Measurements from ENCODE around the gene TRAPPC2B. TPM values are rescaled to one million over a fixed set of nuclear protein-coding genes. Genes with fewer than 3 reads are reported as not detected.
A peak's percentile ranks its signal among the peaks of the same experiment; 100 is the strongest.

TRAPPC2B gene
- total and polyA plus RNA-seq, 2 donors (not counting 1 experiment from before 2014, with no cell fraction given) = 13.4 to 14.0 TPM

DNA sequence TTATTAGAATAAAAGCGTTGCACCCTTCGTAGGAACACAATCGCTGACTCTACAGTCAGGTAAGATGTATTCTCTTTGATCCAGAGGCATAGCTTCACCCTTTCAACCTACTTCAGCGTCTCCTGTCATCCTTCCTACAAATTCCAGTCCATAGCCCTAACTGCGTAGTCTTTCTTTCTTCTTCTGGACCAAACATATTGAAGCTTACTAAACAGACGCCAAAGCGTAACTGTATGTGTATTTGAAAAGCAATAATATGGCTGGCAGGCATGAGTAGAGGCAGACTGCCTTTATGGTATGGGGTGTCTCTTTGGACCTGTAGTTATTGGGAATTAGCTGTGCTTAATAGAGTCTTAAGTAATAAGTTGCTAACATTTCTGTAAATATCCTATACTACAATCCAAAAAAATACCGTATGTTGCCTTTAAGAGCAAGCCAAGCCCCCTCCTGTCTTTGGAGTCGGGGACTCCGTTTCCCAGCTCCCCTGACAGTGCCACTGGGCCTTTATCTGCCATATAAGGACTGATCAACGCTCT lies 25.9 kb downstream of the TRAPPC2B start:
- peak overlapping the region; percentile 60 for H3K4me2 ChIP-seq (ENCODE audit: extremely low read depth, insufficient read depth, low read length)
- H3K9ac ChIP-seq (ENCODE audit: insufficient read depth, low read length) = no peak overlapping the region
- no peaks in the 10 kb centered on the region for H4K20me1 ChIP-seq (ENCODE audit: control insufficient read depth, extremely low read depth, insufficient read depth, low read length)
- H3K27me3 ChIP-seq (ENCODE audit: control insufficient read depth, insufficient read depth, low read length) = no peaks in the 10 kb centered on the region
- H3K4me1 ChIP-seq (ENCODE audit: control insufficient read depth, extremely low read depth, insufficient read depth, low read length) = no peaks in the 10 kb centered on the region
- peak overlapping the region; percentile 40 for H3K27ac ChIP-seq (ENCODE audit: insufficient read depth, low read length)
- peak overlapping the region; percentile 8 to 93 (median 50) for H3K4me3 ChIP-seq (replicated peaks in 1 of 4; ENCODE audit: control extremely low read depth in 1 of 4, insufficient read depth in 1 of 4, low read depth in 3 of 4, low read length in 4 of 4)
- DNase-seq (ENCODE audit: low read depth in 2 of 2) = no peak
- peaks cover 37% of the 10 kb centered on the region for H3K79me2 ChIP-seq (ENCODE audit: control insufficient read depth, insufficient read depth, low read length)
- H2AFZ ChIP-seq (ENCODE audit: low read length) = peak overlapping the region; percentile 97
- H3K9me3 ChIP-seq (ENCODE audit: control insufficient read depth, insufficient read depth, low read depth, low read length) = no peaks in the 10 kb centered on the region
- TF ChIP-seq EZH2 (IDR thresholded peaks at IDR 0.05; ENCODE audit: low read length, missing control alignments) = no peak
- no peak for TF ChIP-seq CTCF (conservative IDR thresholded peaks at IDR 0.05 in 1 of 2, IDR thresholded peaks at IDR 0.05 in 1 of 2; ENCODE audit: low read depth in 1 of 2, low read length in 2 of 2)
- peaks cover 5% of the 10 kb centered on the region for H3K36me3 ChIP-seq (ENCODE audit: control insufficient read depth, insufficient read depth, low read length)

- peak within 1 kb of the TSS; percentile 69 for H3K4me2 ChIP-seq (ENCODE audit: extremely low read depth, insufficient read depth, low read length)
- peak; percentile 99 to 100 for DNase-seq (ENCODE audit: low read depth in 2 of 2)
- H3K4me1 ChIP-seq (ENCODE audit: control insufficient read depth, extremely low read depth, insufficient read depth, low read length) = no peaks in the 10 kb centered on the region
- H3K27me3 ChIP-seq (ENCODE audit: control insufficient read depth, insufficient read depth, low read length) = no peaks in the 10 kb centered on the region
- H4K20me1 ChIP-seq (ENCODE audit: control insufficient read depth, extremely low read depth, insufficient read depth, low read length) = no peaks in the 10 kb centered on the region
- H3K36me3 ChIP-seq (ENCODE audit: control insufficient read depth, insufficient read depth, low read length) = peaks cover 5% of the 10 kb centered on the region
- TF ChIP-seq CTCF (conservative IDR thresholded peaks at IDR 0.05 in 1 of 2, IDR thresholded peaks at IDR 0.05 in 1 of 2; ENCODE audit: low read depth in 1 of 2, low read length in 2 of 2) (peak; percentile 15 to 23), EZH2 (IDR thresholded peaks at IDR 0.05; ENCODE audit: low read length, missing control alignments) (no peak)
- H3K9ac ChIP-seq (ENCODE audit: insufficient read depth, low read length) = peak within 1 kb of the TSS; percentile 96
- peak within 1 kb of the TSS; percentile 97 for H2AFZ ChIP-seq (ENCODE audit: low read length)
- peak within 1 kb of the TSS; percentile 68 to 93 (median 86) for H3K4me3 ChIP-seq (replicated peaks in 1 of 4; ENCODE audit: control extremely low read depth in 1 of 4, insufficient read depth in 1 of 4, low read depth in 3 of 4, low read length in 4 of 4)
- H3K79me2 ChIP-seq (ENCODE audit: control insufficient read depth, insufficient read depth, low read length) = peaks cover 40% of the 10 kb centered on the region
- no peaks in the 10 kb centered on the region for H3K9me3 ChIP-seq (ENCODE audit: control insufficient read depth, insufficient read depth, low read depth, low read length)
- H3K27ac ChIP-seq (ENCODE audit: insufficient read depth, low read length) = peak within 1 kb of the TSS; percentile 91
Observed at GRCh38 chr19:57389730-57390598, 26.6 kb downstream of the TRAPPC2B start, which contains the start of gene ZNF548. Gene ZNF548 (plus strand): TSS chr19:57389854. CDS start chr19:57390100, 246 bp downstream.

DNA sequence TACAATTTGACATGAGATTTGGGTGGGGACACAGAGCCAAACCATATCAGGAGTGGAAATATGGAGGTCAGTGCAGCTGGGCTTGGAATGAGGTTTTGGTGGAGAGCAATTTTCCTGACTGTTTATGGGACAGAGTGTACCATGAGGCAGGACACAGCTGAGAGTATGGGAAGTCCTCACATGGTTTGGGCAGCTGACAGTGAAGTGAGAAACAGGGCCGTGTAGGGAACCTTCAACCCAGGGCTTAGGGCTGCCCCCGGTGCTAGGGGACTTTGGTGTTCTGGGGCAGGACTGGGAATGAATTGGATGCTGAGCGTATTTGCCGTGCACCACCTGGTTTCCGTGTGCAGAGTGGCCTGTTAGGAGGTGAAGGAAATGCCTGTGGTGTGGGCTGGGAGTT lies 32.4 kb downstream of the TRAPPC2B start:
- no peak for DNase-seq (ENCODE audit: low read depth in 2 of 2)
- H3K36me3 ChIP-seq (ENCODE audit: control insufficient read depth, insufficient read depth, low read length) = peaks cover 27% of the 10 kb centered on the region
- H3K79me2 ChIP-seq (ENCODE audit: control insufficient read depth, insufficient read depth, low read length) = peaks cover 31% of the 10 kb centered on the region

More for the DNA sequence above, 32.4 kb downstream of the TRAPPC2B start:
- no peak overlapping the region for H3K27ac ChIP-seq (ENCODE audit: insufficient read depth, low read length)
- no peaks in the 10 kb centered on the region for H3K27me3 ChIP-seq (ENCODE audit: control insufficient read depth, insufficient read depth, low read length)
- H3K9me3 ChIP-seq (ENCODE audit: control insufficient read depth, insufficient read depth, low read depth, low read length) = peaks cover 2% of the 10 kb centered on the region
- H4K20me1 ChIP-seq (ENCODE audit: control insufficient read depth, extremely low read depth, insufficient read depth, low read length) = no peaks in the 10 kb centered on the region
- TF ChIP-seq EZH2 (IDR thresholded peaks at IDR 0.05; ENCODE audit: low read length, missing control alignments) (no peak), CTCF (conservative IDR thresholded peaks at IDR 0.05 in 1 of 2, IDR thresholded peaks at IDR 0.05 in 1 of 2; ENCODE audit: low read depth in 1 of 2, low read length in 2 of 2) (no peak)
- no peak overlapping the region for H3K4me3 ChIP-seq (replicated peaks in 1 of 4; ENCODE audit: control extremely low read depth in 1 of 4, insufficient read depth in 1 of 4, low read depth in 3 of 4, low read length in 4 of 4)
- H3K4me2 ChIP-seq (ENCODE audit: extremely low read depth, insufficient read depth, low read length) = no peak overlapping the region
- no peaks in the 10 kb centered on the region for H3K4me1 ChIP-seq (ENCODE audit: control insufficient read depth, extremely low read depth, insufficient read depth, low read length)
- no peak overlapping the region for H3K9ac ChIP-seq (ENCODE audit: insufficient read depth, low read length)
- no peak overlapping the region for H2AFZ ChIP-seq (ENCODE audit: low read length)

Measured in fibroblast of lung (primary cell).